HEK293 (cell line): Measurements from ENCODE around the gene SURF4.

Experiments
- CTCF ChIA-PET: fragments of 350-600 bp; formaldehyde crosslinking; extraction: SDS; loops from one replicate; lab custom pipeline; 2021; ENCODE audit warnings: antibody characterized with exemption; lab: Yijun Ruan, JAX
- POLR2A ChIA-PET: fragments of 300-600 bp; formaldehyde crosslinking; extraction: SDS; loops from one replicate; lab custom pipeline; 2020; ENCODE audit warnings: antibody characterized with exemption, inconsistent platforms; lab: Yijun Ruan, JAX
- H3K27ac ChIP-seq: fragments of 200-500 bp; sonication (Bioruptor generic); 2 replicates; pipeline ENCODE4 v1.5.1; 2014; ENCODE audit warnings: low read depth, low read length, control low read depth, inconsistent platforms; ENCODE audit errors: extremely low read depth
- H3K36me3 ChIP-seq, 2 experiments: fragments of 200-500 bp in 1 of 2; sonication (Bioruptor generic) in 1 of 2; 1 replicate in 1 of 2; 2 replicates in 1 of 2; pipeline ENCODE4 v1.5.1; 2014 to 2017; ENCODE audit warnings: inconsistent platforms in 2 of 2, low read length in 2 of 2; ENCODE audit not compliant: control insufficient read depth in 2 of 2, insufficient read depth in 1 of 2
- H3K4me1 ChIP-seq: fragments of 200-500 bp; sonication (Bioruptor generic); 2 replicates; pipeline ENCODE4 v1.5.1; 2014; ENCODE audit warnings: mild to moderate bottlenecking, low read length, inconsistent platforms; ENCODE audit not compliant: control insufficient read depth, insufficient read depth
- H3K4me3 ChIP-seq: 2 replicates; pipeline ENCODE4 v1.5.1; 2011; ENCODE audit warnings: low read depth, mild to moderate bottlenecking, control low read depth, low read length, moderate library complexity
- H3K9me3 ChIP-seq: fragments of 200-500 bp; sonication (Bioruptor generic); 2 replicates; pipeline ENCODE4 v1.5.1; 2014; ENCODE audit warnings: low read depth, low read length, inconsistent platforms; ENCODE audit not compliant: control insufficient read depth, insufficient read depth
- AEBP2 ChIP-seq: fragments of 450-650 bp; formaldehyde crosslinking; IDR thresholded peaks from 2 replicates; pipeline ENCODE4 v1.5.1; 2016; ENCODE audit warnings: missing biosample characterization, missing genetic modification characterization, borderline replicate concordance
- FEZF1 ChIP-seq: fragments of 450-650 bp; formaldehyde crosslinking; IDR thresholded peaks from 2 replicates; pipeline ENCODE4 v1.5.1; 2016; ENCODE audit warnings: missing biosample characterization, missing genetic modification characterization
- GFI1B ChIP-seq: fragments of 450-650 bp; formaldehyde crosslinking; IDR thresholded peaks from 2 replicates; pipeline ENCODE4 v1.5.1; 2016; ENCODE audit warnings: missing biosample characterization, missing genetic modification characterization
- HIC1 ChIP-seq: fragments of 450-650 bp; formaldehyde crosslinking; IDR thresholded peaks from 2 replicates; pipeline ENCODE4 v1.5.1; 2016; ENCODE audit warnings: missing biosample characterization, missing genetic modification characterization
- KLF1 ChIP-seq: fragments of 450-650 bp; formaldehyde crosslinking; IDR thresholded peaks from 2 replicates; pipeline ENCODE4 v1.5.1; 2016; ENCODE audit warnings: missing biosample characterization, missing genetic modification characterization
- MEIS1 ChIP-seq: sonication (generic); formaldehyde crosslinking; IDR thresholded peaks from 2 replicates; pipeline ENCODE4 v1.8.1; 2022; ENCODE audit warnings: missing genetic modification reagents, mild to moderate bottlenecking, borderline replicate concordance
- PBX3 ChIP-seq: sonication (generic); formaldehyde crosslinking; IDR thresholded peaks from 2 replicates; pipeline ENCODE4 v1.8.1; 2022; ENCODE audit warnings: mild to moderate bottlenecking, moderate library complexity, missing genetic modification reagents
- RBAK ChIP-seq: fragments of 450-650 bp; formaldehyde crosslinking; IDR thresholded peaks from 2 replicates; pipeline ENCODE4 v1.5.1; 2016; ENCODE audit warnings: missing biosample characterization, missing genetic modification characterization
- YY1 ChIP-seq: fragments of 450-650 bp; formaldehyde crosslinking; IDR thresholded peaks from 2 replicates; pipeline ENCODE4 v1.5.1; 2018; ENCODE audit warnings: missing biosample characterization, missing genetic modification characterization
- ZIC2 ChIP-seq: fragments of 450-650 bp; formaldehyde crosslinking; IDR thresholded peaks from 2 replicates; pipeline ENCODE4 v1.5.1; 2016; ENCODE audit warnings: missing biosample characterization, missing genetic modification characterization
- ZNF112 ChIP-seq: fragments of 450-650 bp; formaldehyde crosslinking; IDR thresholded peaks from 2 replicates; pipeline ENCODE4 v1.5.0; 2017; ENCODE audit warnings: missing biosample characterization, missing genetic modification characterization
- ZNF175 ChIP-seq: fragments of 450-650 bp; formaldehyde crosslinking; IDR thresholded peaks from 2 replicates; pipeline ENCODE4 v1.5.1; 2016; ENCODE audit warnings: missing biosample characterization, missing genetic modification characterization
- ZNF184 ChIP-seq: fragments of 450-650 bp; IDR thresholded peaks from 2 replicates; pipeline ENCODE4 v1.5.1; 2018; ENCODE audit warnings: missing biosample characterization, mild to moderate bottlenecking, missing genetic modification characterization
- ZNF214 ChIP-seq: fragments of 450-650 bp; formaldehyde crosslinking; IDR thresholded peaks from 2 replicates; pipeline ENCODE4 v1.5.1; 2017; ENCODE audit warnings: missing biosample characterization, mild to moderate bottlenecking, missing genetic modification characterization, borderline replicate concordance
- ZNF302 ChIP-seq: fragments of 450-650 bp; formaldehyde crosslinking; IDR thresholded peaks from 2 replicates; pipeline ENCODE4 v1.5.1; 2016; ENCODE audit warnings: missing biosample characterization, missing genetic modification characterization, low read depth
- ZNF350 ChIP-seq: fragments of 450-650 bp; formaldehyde crosslinking; IDR thresholded peaks from 2 replicates; pipeline ENCODE4 v1.5.0; 2017; ENCODE audit warnings: missing biosample characterization, mild to moderate bottlenecking, missing genetic modification characterization
- ZNF394 ChIP-seq: fragments of 450-650 bp; formaldehyde crosslinking; IDR thresholded peaks from 2 replicates; pipeline ENCODE4 v1.5.1; 2016; ENCODE audit warnings: missing biosample characterization, missing genetic modification characterization, mild to moderate bottlenecking, moderate library complexity, borderline replicate concordance
- ZNF398 ChIP-seq: fragments of 450-650 bp; formaldehyde crosslinking; IDR thresholded peaks from 2 replicates; pipeline ENCODE4 v1.5.1; 2017; ENCODE audit warnings: missing biosample characterization, missing genetic modification characterization
- ZNF416 ChIP-seq: fragments of 450-650 bp; formaldehyde crosslinking; IDR thresholded peaks from 2 replicates; pipeline ENCODE4 v1.5.1; 2016; ENCODE audit warnings: missing biosample characterization, missing genetic modification characterization
- ZNF571 ChIP-seq: fragments of 450-650 bp; formaldehyde crosslinking; IDR thresholded peaks from 2 replicates; pipeline ENCODE4 v1.5.0; 2017; ENCODE audit warnings: missing biosample characterization, missing genetic modification characterization
- ZNF600 ChIP-seq: fragments of 450-650 bp; formaldehyde crosslinking; IDR thresholded peaks from 2 replicates; pipeline ENCODE4 v1.5.1; 2016; ENCODE audit warnings: missing biosample characterization, missing genetic modification characterization
- ZNF626 ChIP-seq: fragments of 450-650 bp; sonication (Bioruptor Pico); formaldehyde crosslinking; IDR thresholded peaks from 2 replicates; pipeline ENCODE4 v1.5.1; 2018; ENCODE audit warnings: missing biosample characterization, missing genetic modification characterization, inconsistent platforms
- ZNF639 ChIP-seq: fragments of 450-650 bp; formaldehyde crosslinking; IDR thresholded peaks from 2 replicates; pipeline ENCODE4 v1.5.1; 2016; ENCODE audit warnings: missing biosample characterization, missing genetic modification characterization
- ZSCAN16 ChIP-seq: fragments of 450-650 bp; formaldehyde crosslinking; IDR thresholded peaks from 2 replicates; pipeline ENCODE4 v1.5.1; 2016; ENCODE audit warnings: missing biosample characterization, missing genetic modification characterization

Gene SURF4

GRCh38 chr9:133402689-133403088, 26.8 kb upstream of the SURF4 start (continued):
- TF ChIP-seq ZNF626 (tag by site-specific recombination) (no peak), ZNF639 (no peak), MEIS1 (no peak)
- TF ChIP-seq, all 188 proteins: peak for 0

GRCh38 chr9:133401588-133401987, 25.7 kb upstream of the SURF4 start:
- TF ChIP-seq KLF1 (tag by site-specific recombination) (peak; percentile 41; the same call in 1 of the 2 replicates), ZNF571 (no peak), ZNF398 (tag by site-specific recombination) (no peak), ZNF302 (tag by site-specific recombination) (no peak), ZIC2 (peak; percentile 28; the same call in 1 of the 2 replicates)
- CTCF ChIA-PET, result interaction anchor here (0.7 to 1.4 kb wide), 4 partner anchors 8 to 36 kb away, joined by 3 to 6 read pairs (median 4); no protein-coding TSS in a partner anchor

GRCh38 chr9:133400292-133400691, 24.4 kb upstream of the SURF4 start:
- H3K36me3 ChIP-seq, result peaks cover 0 to 36% of the 10 kb centered on the region in 2 experiments; a peak in 1 of 3 replicates
- CTCF ChIA-PET, result interaction anchor here (0.6 to 1.5 kb wide), 5 partner anchors 10 to 593 kb away, joined by 3 to 6 read pairs (median 4); no protein-coding TSS in a partner anchor
- POLR2A ChIA-PET, result interaction anchor here (0.6 to 1.4 kb wide), 4 partner anchors 52 to 388 kb away, joined by 4 to 5 read pairs (median 4); partner anchors contain the start of genes MED22 and RPL7A

More at GRCh38 chr9:133401588-133401987, 25.7 kb upstream of the SURF4 start:
- Histone ChIP-seq H3K27ac (no peak overlapping the region), H3K36me3 (peaks cover 0 to 49% of the 10 kb centered on the region in 2 experiments; a peak in 1 of 3 replicates), H3K4me1 (no peaks in the 10 kb centered on the region), H3K9me3 (no peaks in the 10 kb centered on the region), H3K4me3 (no peak overlapping the region)
- POLR2A ChIA-PET, result interaction anchor here (0.7 to 1.4 kb wide), 2 partner anchors 54 to 78 kb away, joined by 3 to 4 read pairs; partner anchors contain the start of genes MED22 and RPL7A

More at GRCh38 chr9:133400292-133400691, 24.4 kb upstream of the SURF4 start:
- no peak overlapping the region for H3K27ac ChIP-seq
- H3K9me3 ChIP-seq, result no peaks in the 10 kb centered on the region
- H3K4me1 ChIP-seq, result no peaks in the 10 kb centered on the region
- no peak overlapping the region for H3K4me3 ChIP-seq
- no peak for TF ChIP-seq YY1
- no peak for TF ChIP-seq PBX3
- TF ChIP-seq RBAK (tag by site-specific recombination), result no peak
- TF ChIP-seq ZNF416 (tag by site-specific recombination), result no peak
- TF ChIP-seq AEBP2 (tag by site-specific recombination), result no peak
- no peak for TF ChIP-seq ZNF626 (tag by site-specific recombination)
- TF ChIP-seq ZNF600 (tag by site-specific recombination), result no peak
- TF ChIP-seq ZNF214 (tag by site-specific recombination), result no peak
- TF ChIP-seq HIC1 (tag by site-specific recombination), result no peak
- no peak for TF ChIP-seq ZSCAN16
- no peak for TF ChIP-seq GFI1B (tag by site-specific recombination)
- TF ChIP-seq ZNF350 (tag by site-specific recombination), result no peak
- no peak for TF ChIP-seq ZNF394 (tag by site-specific recombination)
- no peak for TF ChIP-seq ZNF175 (tag by site-specific recombination)
- TF ChIP-seq ZNF112 (tag by site-specific recombination), result no peak
- TF ChIP-seq FEZF1 (tag by site-specific recombination), result no peak
- TF ChIP-seq ZNF184, result no peak
- TF ChIP-seq, all 188 proteins: peak for 0
